Glomerular visceral epithelial cell (primary cell): ENCODE results near the gene BRD7.
"Not testable (repeated sequence)": the region's sequence is repeated elsewhere in the genome, so short reads cannot be mapped to it uniquely, and the experiment has no call there.

Experiments
- DNase-seq: peaks from one replicate; pipeline ENCODE4 v3.0.0-alpha.2; 2016; ENCODE audit errors: extremely low spot score

The BRD7 gene

DNA sequence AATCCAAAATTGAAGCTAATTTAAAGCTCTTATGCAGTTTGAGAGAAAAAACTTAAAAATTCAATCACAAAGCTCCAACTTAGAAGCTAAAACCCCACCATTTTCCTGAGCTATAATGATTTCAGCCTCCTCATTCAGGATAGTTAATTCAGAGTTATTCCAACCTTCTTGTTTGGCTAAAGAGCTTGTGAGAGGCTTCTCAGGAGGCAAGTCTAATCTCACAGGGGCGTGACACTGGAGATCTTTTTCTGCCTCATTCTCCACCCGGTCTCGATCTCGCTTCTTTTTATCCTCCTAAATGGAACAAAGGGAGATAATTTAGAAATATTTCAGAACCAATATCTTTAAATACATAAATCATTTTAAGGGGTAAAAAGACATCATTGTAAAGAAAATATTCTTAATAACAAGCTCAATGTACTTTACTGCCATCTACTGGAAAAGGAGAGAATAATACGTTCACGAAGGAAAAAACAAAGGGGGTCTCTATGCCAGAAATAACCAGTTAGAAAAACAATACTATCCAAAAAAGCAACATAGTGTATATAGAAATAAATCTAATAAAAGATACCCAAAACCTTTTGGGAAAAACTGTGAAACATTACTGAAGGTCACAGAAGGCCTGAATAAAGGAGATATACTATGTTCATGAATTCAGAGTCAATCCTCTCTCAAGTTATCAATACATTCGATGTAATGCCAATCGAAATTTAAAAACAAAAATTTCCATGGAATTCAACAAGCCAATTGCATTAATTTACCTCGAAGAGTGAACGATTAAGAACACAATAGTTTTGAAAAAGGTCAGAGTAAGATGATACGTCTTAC lies 13.9 kb downstream of the BRD7 start:
- no peak for DNase-seq

DNA sequence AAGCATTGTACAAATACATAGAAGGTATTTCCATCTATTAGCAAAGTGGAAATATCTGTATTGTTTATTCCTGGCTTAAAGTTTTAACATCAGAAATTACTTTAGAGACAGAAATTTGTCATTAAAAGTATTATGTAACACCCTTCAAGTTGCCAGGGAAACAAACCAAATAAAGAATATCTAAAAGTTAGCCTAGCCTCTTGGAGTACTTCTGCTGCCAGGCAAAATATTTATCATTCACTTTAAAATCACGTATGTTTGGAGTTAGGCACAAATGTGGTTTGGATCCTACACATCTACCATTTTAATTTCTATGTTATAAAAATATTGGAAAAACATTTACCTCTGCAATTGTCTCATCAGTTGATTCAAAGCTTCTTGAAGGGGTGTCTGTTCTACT lies 14.7 kb downstream of the BRD7 start:
- DNase-seq = no peak

DNA sequence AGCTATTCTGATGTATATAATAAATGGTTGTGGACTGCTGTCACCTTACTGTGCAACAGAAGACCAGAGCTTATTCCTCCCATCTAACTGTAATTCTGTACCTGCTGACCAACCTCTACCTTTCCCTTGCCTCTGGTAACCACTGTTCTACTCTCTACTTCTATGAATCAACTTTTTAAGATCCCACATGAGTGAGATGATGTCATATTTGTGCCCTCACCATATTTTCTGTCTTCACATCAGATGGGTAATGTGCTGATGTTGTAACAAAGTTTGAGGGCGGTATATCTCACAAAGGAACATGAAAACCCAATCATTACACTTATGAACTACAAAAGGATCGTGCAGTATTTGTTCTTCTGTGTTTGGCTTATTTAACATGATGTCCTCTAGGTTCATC lies 16.8 kb downstream of the BRD7 start:
- no peak for DNase-seq

DNA sequence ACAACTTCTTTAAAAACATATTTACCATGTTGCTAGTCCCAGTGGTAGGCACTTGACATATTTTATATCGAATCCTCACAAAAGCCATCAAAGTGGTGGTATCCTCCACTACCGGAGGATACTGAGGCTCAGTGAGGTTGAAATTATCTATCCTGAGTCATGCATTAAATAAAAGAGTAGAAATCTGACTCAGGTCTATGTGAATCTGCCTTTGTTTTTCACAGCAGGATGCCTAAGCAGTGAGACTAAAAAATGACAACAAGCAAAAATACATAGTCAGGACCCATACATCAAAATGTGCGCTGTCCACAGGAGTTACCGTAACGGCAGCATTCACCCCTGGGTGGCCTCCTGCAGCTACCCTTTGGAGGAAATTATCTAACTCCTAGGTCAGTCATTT lies 17.7 kb downstream of the BRD7 start:
- DNase-seq = no peak

DNA sequence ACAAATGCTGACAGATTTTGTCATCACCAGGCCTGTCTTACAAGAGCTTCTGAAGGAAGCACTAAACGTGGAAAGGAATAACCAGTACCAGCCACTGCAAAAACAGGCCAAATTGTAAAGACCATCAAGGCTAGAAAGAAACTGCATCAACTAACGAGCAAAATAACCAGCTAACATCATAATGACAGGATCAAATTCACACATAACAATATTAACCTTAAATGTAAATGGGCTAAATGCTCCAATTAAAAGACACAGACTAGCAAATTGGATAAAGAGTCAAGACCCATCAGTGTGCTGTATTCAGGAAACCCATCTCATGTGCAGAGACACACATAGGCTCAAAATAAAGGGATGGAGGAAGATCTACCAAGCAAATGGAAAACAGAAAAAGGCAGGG lies 23.6 kb downstream of the BRD7 start:
- not testable (repeated sequence) for DNase-seq

DNA sequence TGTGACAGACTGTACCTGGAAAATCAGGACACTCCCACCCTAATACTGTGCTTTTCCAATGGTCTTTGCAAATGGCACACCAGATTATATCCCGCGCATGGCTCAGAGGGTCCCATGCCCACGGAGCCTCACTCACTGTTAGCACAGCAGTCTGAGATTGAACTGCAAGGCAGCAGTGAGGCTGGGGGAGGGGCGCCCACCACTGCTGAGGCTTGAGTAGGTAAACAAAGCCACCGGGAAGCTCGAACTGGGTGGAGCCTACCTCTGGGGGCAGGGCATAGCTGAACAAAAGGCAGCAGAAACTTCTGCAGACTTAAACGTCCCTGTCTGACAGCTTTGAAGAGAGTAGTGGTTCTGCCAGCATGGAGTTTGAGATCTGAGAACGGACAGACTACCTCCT lies 25.2 kb downstream of the BRD7 start:
- not testable (repeated sequence) for DNase-seq

DNA sequence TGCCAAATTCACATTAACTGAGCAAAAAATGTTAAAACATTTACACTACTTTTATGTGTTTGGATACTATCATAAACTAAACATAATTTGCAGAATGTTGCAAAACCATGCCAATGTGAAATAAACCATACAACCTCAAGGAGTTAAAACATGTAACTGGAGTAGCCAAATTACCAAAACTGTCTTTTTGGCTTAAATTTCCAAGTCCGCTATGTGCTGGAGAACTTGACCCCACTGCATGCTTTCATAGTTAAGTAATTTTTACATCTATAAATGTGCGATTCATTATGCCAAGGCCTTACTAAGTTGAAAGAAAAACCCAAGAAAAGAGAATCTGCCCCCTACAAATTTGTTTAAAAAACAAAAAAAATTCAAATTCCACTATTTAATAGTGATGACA lies 28.2 kb downstream of the BRD7 start:
- DNase-seq = no peak

DNA sequence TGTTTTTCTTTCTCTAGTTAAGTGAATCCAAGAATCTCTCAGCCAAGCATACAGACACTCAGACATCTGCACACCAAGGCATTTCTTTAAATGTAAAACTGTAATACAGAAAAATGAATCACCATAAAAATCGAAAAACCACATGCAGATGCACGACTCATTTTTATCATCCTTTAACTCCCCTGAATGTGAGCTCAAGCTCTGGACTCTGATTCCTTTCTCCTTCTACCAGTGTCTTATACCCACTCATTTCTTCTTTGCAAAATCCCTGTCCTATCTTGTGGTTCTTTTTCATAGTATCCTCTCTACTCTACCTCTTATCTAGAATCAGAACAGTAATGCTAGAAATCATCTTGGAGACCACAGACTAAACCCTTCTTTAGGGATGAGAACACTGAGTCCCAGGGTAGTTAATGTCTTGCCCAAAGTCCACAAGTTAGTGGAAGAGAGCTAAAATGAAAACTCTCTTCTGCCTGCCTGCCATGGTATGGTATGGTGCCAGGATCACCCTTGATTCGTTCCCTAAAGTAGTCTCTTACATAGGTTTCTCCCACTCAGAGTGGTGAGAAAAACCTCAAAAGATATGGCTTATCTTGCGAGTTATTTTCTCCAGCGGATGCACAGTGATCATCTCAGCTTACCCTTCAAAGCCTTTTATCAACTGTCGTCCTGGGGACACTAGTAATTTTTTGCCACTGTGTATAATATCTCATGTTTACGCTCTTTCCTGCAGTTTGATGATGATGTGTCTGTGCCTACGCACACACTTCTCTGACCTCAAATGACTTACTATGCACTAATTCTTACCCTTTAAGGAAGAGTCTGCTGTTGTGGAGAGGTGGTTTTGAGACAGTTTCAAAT lies 30.2 kb downstream of the BRD7 start:
- no peak for DNase-seq

DNA sequence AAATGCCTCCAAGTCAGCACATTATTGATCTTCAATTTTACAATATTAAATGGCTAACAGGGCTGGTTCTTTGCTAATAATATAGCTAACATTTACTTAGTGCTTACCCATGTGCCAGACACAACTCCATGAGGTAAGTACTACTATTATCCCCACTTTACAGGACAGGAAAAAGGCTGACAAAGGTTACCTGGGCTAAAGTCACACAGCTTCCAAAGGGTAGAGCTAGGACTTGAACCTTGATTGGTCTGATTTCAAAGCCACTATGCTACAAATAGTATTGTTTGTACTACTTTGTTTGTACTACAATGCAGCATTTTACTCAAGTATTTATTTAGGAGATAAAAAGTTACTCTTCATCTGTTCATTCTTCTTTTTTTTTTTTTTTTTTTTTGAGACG lies 31.9 kb downstream of the BRD7 start:
- no peak for DNase-seq

DNA sequence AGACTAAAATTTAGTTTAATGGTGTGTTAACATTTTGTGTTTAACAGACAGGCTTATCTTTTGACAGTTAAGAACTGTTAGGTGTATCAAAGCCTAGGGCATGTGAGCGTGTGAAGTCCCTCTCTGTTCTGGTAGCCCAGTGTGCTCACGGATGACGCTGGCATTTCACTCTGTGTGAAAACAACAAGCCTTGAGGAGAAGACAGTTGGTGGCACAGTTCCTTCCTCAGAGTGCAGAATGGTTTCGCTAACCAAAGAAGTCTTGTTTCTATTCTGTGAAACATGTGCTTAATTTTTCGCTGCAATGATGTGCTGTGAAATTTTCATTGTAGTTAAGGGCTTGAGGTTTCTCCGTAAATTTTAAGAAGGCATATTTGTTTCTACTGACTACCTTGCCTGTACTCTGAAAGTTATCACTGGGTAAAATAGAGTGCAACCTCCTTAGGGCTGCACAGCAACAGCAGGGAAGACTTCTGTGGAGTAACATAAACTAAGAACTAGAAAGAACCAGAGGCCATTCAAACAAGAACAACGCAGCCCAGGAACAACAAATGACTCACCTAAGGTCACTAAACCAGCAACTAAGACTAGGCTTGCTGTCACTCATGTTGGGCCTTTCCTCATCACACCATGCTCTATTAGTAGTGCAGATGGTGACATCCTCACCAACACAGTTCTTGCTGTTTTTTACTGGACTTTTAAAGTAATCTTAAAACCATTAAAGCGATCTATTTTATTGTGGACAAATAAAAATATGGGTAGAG lies 33.4 kb downstream of the BRD7 start:
- no peak for DNase-seq

DNA sequence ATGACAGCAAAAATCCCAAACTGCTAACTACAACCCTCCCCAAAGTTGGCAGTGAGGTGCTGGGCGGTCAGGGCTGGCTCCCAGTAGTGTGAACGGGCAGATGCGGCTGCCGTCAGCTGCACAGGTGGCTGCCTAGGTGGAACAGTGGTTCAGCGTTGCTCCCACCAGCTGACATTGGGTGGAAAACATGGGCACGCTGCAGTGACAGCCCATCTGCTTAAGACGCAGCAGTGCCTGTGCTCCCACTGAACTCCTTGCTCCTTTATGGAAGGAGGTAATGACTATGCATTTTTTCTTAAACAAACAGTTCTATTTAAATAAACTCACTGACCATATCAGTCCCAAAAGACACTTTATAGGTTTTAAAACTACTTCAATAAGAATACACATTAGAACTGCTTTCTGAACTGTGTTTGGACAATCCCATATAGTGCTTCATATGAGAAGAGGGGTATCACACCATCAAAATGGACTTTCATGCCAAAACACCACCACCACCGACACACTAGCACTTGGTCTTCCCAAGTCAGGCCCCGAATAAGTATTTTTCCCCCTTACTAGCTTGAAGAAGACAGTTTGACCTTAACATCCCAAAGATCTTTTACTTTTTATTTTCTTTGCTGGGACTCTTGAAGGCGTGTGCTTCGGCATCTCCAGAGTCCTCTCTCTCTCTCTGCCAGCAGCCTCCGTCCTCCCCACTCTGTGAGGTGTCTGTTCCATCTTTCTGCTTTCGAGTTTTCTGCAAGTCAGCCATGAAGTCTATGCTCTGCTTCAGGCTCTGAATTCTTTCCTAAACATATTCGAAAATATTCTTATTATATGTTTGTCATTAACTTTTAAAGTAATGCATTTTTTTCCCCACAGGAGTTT lies 34.4 kb downstream of the BRD7 start:
- no peak for DNase-seq

DNA sequence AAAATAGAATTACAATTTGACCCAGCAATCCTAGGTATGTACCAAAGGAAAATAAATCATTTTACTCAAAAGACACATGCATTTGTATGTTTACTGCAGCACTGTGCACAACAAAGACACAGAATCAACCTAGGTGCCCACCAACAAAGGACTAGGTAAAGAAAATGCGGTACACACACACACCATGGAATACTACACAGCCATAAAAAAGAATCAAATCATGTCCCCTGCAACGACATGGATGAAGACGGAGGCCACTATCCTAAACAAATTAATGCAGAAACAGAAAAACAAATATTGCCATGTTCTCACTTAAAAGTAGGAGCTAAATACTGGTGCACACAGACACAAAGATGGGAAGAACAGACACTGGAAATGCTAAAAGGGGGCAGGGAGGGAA lies 36.2 kb downstream of the BRD7 start:
- no peak for DNase-seq

DNA sequence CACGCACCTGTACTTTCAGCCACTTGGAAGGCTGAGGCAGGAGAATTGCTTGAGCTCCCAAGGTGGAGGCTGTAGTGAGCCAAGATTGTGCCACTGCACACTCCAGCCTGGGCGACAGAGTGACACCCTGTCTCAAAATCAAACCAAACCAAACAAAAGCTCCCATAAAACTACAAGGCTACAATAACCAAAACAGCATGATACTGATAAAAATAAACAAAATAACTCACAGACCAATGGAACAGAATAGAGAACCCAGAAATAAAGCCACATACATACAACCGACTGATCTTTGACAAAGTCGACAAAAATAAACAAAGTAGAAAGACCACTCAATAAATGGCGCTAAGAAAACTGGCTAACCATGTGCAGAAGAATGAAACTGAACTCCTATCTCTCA lies 37.2 kb downstream of the BRD7 start:
- DNase-seq = no peak

DNA sequence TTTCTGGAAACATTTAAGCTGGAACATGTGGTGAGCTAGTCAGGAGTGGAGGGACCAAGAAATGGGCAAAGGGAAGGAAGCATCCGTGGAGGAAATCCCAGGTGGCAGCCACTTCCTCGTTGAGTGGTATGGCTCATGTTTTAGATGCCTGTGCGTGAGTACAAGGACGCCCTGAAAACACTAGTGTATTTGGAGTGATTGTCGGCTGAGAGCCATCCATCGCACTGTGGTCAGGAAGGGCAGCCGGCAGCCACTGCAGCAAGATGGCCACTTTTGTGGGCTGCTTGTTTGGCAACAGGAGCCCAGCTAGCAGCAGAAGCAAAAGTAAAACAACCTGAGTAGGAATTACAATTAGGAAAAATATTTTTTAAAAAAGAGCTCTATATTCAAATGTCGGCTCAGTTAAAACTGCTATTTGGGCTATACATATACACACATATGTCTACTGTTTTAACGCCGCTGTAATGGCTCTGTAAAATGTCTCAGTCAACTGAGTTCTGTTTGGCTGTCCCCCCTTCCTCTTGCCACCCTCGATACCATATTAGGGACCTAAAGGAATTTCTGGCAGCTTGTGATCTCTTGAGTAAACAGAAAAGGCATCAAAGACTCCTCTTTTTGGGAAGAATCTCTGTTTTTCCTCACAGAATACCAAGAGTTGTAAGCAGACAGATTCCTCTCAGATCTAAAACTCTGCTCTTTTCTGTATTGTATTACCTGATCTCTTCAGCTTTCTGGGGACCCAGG lies 39.2 kb downstream of the BRD7 start:
- no peak for DNase-seq

DNA sequence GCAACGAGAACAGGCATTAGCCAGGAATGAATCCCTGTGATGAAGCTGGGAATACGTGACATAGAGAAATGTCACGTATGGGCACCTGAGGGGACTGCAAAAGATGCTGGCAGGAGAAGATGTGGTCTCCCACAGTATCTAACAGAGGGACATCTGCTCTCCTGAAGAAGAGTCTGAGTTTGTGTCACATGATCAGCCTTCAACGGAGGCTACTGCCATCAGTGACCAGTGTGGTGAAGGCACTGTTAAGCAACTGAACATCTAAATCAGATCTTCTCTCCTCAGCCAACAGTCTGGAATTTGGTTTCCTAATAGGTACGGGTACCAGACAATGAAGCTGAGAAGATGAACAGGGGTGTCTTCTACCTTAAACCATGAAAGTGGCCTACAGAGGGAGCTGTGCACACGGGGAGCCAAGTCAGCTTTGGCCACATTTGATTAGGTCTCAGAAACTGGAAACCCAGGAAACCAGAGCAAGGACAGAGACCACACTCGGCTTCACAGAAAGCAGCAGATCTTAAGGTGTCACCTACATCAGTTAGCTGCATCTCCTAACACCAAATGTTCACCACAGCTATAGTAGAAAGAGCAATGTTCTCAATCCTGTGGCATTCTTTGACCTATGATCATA lies 41.8 kb downstream of the BRD7 start:
- DNase-seq = peak; percentile 14

DNA sequence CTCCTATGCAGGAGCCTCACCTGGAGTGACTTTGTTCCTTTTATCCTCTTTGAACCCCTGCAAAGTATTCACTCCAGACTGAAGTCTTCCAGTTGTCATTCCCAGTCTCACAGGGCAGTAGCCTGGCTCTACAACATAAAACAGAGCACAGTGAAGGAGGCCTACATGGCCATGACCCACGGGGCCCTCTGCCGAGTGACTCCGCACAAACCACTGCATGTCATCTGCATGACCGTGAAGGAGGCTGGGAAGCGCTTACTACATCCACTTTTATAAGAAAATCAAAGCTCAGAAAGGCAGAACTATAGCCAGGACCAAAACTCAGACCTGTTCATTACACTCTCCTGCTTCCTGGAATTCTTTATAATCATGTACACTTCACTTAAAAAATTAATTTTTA lies 42.5 kb downstream of the BRD7 start:
- no peak for DNase-seq

DNA sequence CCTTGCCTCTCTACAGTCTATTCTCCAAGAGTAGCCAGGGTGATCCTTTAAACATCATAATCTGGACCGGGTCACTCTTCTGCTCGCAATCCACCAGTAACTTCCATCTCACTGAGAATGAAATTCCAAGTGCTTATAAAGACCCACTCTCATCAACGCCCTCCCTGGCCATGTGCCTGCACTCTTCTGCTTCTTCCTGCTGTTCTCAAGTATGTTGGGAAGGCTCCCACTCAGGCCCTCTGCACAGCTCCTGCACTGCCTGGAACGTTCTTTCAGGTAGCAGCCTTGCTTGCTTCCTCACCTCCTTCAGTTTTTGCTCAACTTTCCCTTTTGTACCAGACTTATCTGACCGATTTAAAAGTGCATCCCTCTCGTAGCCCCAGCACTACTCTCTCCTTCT lies 44.4 kb downstream of the BRD7 start:
- DNase-seq = no peak

DNA sequence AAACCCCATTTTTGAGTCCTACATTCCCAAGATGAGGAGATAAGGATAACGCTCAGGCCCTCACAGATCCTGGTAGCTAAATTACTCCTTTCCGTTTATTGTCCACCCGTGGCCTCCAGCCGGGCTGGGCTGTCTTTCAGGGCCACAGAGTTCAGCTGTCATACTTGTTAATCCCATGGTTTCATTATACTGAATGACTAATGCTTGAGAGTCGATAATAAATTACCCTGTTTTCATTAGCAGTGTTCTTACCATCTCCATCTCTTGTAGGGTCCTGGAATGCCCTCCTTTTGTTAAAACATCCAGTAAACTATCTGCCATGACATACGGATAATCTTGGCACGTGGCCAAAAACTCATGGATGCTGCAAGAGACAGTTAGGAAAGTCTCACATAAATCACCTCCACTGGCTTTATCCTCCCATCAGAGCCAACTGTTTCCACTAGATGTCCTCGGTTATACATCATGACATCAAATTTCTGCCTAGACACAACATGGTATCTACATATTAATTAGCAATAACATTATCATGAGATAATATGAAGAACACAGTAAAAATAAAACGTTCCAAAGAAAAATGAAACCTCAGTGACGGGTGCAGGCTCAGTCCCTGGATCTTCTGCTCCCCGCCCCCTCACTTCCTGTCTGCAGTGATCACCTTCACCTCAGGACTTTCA lies 45.3 kb downstream of the BRD7 start:
- peak; percentile 30 for DNase-seq

DNA sequence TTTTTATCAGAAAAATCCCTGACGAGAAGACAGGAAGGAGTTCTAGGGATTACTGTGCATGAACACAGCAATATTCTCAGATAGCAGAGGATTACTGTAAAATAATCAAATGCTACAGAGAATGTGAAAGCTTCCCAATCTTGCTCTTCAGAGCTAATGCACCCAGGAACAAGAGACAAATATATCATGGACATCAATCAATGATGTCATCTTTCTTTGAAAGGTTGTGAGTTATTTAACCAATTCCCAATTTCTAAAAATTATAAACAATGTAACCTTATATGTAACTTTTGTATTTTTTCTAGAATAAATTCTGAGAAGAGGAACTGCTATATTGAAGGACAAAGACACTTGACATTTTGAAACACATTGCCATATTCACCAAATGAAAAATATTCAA lies 46.5 kb downstream of the BRD7 start:
- DNase-seq = no peak

DNA sequence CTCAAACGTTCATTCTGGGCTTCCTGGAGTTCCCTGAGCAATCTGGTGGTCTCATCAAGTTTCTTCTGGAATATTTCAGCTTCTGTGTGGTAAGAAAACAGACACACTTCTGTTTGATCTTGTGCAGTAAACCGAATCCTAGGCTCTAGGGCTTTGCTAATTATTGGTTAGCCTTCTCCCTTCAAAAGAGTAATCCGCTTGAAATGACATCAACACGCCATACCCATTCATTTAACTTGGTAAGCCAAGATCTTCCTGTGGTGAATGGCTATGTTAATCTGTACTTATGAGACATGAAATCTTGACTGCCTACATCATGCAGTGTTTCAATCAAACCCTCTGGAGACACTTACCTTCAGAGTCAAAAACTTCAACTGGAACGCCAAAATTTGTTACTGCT lies 48.5 kb downstream of the BRD7 start:
- no peak for DNase-seq
